Fibroblast of lung (primary cell): ENCODE results near the gene KRT76. TPM values are rescaled to one million over a fixed set of nuclear protein-coding genes. Genes with fewer than 3 reads are reported as not detected.

ENCODE experiments used
- DNase-seq, 2 donors: peaks; one replicate each; pipeline versions ENCODE4 v3.0.0 to v3.0.0-alpha.2; 2010; ENCODE audit warnings: low read depth in 2 of 2
- H2AFZ ChIP-seq: 2 replicates; pipeline ENCODE4 v1.5.1; 2012; ENCODE audit warnings: low read length, control low read depth, inconsistent platforms
- H3K27ac ChIP-seq: 2 replicates; pipeline ENCODE4 v1.5.1; 2011; ENCODE audit warnings: low read length, control low read depth; ENCODE audit not compliant: insufficient read depth
- H3K27me3 ChIP-seq: 2 replicates; pipeline ENCODE4 v1.5.1; 2011; ENCODE audit warnings: mild to moderate bottlenecking, low read length; ENCODE audit not compliant: control insufficient read depth, insufficient read depth
- H3K36me3 ChIP-seq: 2 replicates; pipeline ENCODE4 v1.5.1; 2011; ENCODE audit warnings: low read length; ENCODE audit not compliant: control insufficient read depth, insufficient read depth
- H3K4me1 ChIP-seq: 2 replicates; pipeline ENCODE4 v1.5.1; 2011; ENCODE audit warnings: low read length; ENCODE audit not compliant: control insufficient read depth, insufficient read depth; ENCODE audit errors: extremely low read depth
- H3K4me2 ChIP-seq: 2 replicates; pipeline ENCODE4 v1.5.1; 2011; ENCODE audit warnings: low read length, control low read depth; ENCODE audit not compliant: insufficient read depth; ENCODE audit errors: extremely low read depth
- H3K4me3 ChIP-seq, 4 experiments: fragments of 200-600 bp in 1 of 4; sonication (generic) in 1 of 4; replicated peaks in 1 of 4; 2 replicates each; pipeline ENCODE4 v1.5.1; 2011 to 2016; ENCODE audit warnings: low read length in 4 of 4, low read depth in 3 of 4, mild to moderate bottlenecking in 3 of 4, control low read depth in 2 of 4, inconsistent platforms in 1 of 4, mixed read lengths in 1 of 4; ENCODE audit not compliant: insufficient read depth in 1 of 4; ENCODE audit errors: control extremely low read depth in 1 of 4
- H3K79me2 ChIP-seq: 2 replicates; pipeline ENCODE4 v1.5.1; 2012; ENCODE audit warnings: mild to moderate bottlenecking, low read length, inconsistent platforms; ENCODE audit not compliant: control insufficient read depth, insufficient read depth
- H3K9ac ChIP-seq: 2 replicates; pipeline ENCODE4 v1.5.1; 2011; ENCODE audit warnings: mild to moderate bottlenecking, low read length, control low read depth; ENCODE audit not compliant: insufficient read depth
- H3K9me3 ChIP-seq: 2 replicates; pipeline ENCODE4 v1.5.1; 2012; ENCODE audit warnings: low read depth, low read length; ENCODE audit not compliant: control insufficient read depth, insufficient read depth
- H4K20me1 ChIP-seq: 2 replicates; pipeline ENCODE4 v1.5.1; 2011; ENCODE audit warnings: low read length; ENCODE audit not compliant: control insufficient read depth, insufficient read depth; ENCODE audit errors: extremely low read depth
- EZH2 ChIP-seq: IDR thresholded peaks from 2 replicates; pipeline ENCODE4 v1.5.1; 2012; ENCODE audit warnings: low read length, control low read depth, mild to moderate bottlenecking; ENCODE audit errors: missing control alignments
- polyA plus RNA-seq, 2 donors: library from polyadenylated mRNA; depleted of rRNA in 1 of 2; stranded (reverse) in 1 of 2; unstranded in 1 of 2; fragments of >200 nt; gene quantifications; 2 replicates each; pipeline ENCODE4 v1.2.1, GENCODE V29; 2011 to 2012; ENCODE audit warnings: missing spikeins in 1 of 2
- total RNA-seq: library from RNA; depleted of rRNA; stranded (reverse); fragments of >200 nt; gene quantifications from 2 replicates; pipeline ENCODE4 v1.2.1, GENCODE V29; 2014
- TF ChIP-seq, protein P1 (sequence below), 2 donors: IDR thresholded peaks in 1 of 2; conservative IDR thresholded peaks in 1 of 2; 1 replicate in 1 of 2; 2 replicates in 1 of 2; pipeline ENCODE4 v1.5.1; 2011 to 2012; ENCODE audit warnings: low read length in 2 of 2, control low read depth in 1 of 2, inconsistent platforms in 1 of 2, low read depth in 1 of 2, mild to moderate bottlenecking in 1 of 2

Gene KRT76
- total and polyA plus RNA-seq, 2 donors (not counting 1 experiment from before 2014, with no cell fraction given), result not detected

DNA sequence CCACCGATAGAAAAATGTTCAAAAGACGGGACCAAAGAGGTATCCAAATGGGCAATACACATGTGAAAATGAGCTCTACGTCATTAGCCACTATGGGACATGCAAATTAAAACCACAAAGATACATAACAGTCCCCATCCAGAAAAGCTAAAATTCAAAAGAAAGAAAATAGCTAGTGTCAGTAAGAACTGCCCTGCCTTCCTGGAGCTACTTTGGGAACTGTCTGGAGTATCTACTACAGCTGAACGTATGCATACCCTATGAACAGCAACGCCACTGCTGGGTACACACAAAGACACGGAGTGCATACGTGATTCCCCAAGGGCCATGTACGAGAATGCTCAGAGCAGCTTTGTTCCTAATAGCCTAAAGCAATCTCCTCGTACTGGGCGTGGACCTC is 48.0 kb downstream of the KRT76 start:
- TF ChIP-seq EZH2, result no peak
- TF ChIP-seq, protein P1, sequence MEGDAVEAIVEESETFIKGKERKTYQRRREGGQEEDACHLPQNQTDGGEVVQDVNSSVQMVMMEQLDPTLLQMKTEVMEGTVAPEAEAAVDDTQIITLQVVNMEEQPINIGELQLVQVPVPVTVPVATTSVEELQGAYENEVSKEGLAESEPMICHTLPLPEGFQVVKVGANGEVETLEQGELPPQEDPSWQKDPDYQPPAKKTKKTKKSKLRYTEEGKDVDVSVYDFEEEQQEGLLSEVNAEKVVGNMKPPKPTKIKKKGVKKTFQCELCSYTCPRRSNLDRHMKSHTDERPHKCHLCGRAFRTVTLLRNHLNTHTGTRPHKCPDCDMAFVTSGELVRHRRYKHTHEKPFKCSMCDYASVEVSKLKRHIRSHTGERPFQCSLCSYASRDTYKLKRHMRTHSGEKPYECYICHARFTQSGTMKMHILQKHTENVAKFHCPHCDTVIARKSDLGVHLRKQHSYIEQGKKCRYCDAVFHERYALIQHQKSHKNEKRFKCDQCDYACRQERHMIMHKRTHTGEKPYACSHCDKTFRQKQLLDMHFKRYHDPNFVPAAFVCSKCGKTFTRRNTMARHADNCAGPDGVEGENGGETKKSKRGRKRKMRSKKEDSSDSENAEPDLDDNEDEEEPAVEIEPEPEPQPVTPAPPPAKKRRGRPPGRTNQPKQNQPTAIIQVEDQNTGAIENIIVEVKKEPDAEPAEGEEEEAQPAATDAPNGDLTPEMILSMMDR (conservative IDR thresholded peaks at IDR 0.05 in 1 of 2, IDR thresholded peaks at IDR 0.05 in 1 of 2; ENCODE audit: low read depth in 1 of 2, low read length in 2 of 2), result no peak
- Histone ChIP-seq H2AFZ (no peak overlapping the region), H4K20me1 (no peaks in the 10 kb centered on the region), H3K9ac (no peak overlapping the region), H3K4me2 (no peak overlapping the region), H3K36me3 (no peaks in the 10 kb centered on the region), H3K4me1 (no peaks in the 10 kb centered on the region), H3K27ac (no peak overlapping the region), H3K27me3 (no peaks in the 10 kb centered on the region), H3K4me3 (no peak overlapping the region), H3K9me3 (no peaks in the 10 kb centered on the region), H3K79me2 (no peaks in the 10 kb centered on the region)
- no peak for DNase-seq

DNA sequence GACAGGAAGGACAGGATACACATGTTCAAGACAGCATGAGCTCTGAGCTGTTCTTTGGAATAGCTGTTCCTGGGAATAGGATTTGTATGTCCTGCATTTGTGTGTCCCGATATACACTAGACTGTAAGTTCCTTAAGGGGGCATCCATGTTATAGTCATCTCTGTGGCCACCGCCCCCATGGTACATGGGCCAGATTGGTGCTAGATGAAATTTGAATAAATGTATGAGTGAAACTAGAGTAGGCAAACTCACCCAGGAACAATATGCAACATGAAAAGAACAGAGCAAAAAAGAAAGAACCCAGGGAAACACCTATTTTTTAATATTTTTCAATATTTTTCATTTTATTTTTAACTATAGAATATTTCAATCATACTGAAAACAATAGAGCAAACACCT is 48.8 kb downstream of the KRT76 start:
- no peak overlapping the region for H3K9ac ChIP-seq
- no peak overlapping the region for H2AFZ ChIP-seq
- H3K4me3 ChIP-seq, result no peak overlapping the region
- no peaks in the 10 kb centered on the region for H3K36me3 ChIP-seq
- no peaks in the 10 kb centered on the region for H3K4me1 ChIP-seq
- H3K27me3 ChIP-seq, result no peaks in the 10 kb centered on the region
- no peaks in the 10 kb centered on the region for H4K20me1 ChIP-seq
- H3K27ac ChIP-seq, result no peak overlapping the region
- no peak overlapping the region for H3K4me2 ChIP-seq
- no peaks in the 10 kb centered on the region for H3K9me3 ChIP-seq
- no peak for TF ChIP-seq EZH2
- TF ChIP-seq, protein P1 (conservative IDR thresholded peaks at IDR 0.05 in 1 of 2, IDR thresholded peaks at IDR 0.05 in 1 of 2; ENCODE audit: low read depth in 1 of 2, low read length in 2 of 2), result no peak
- no peak for DNase-seq
- H3K79me2 ChIP-seq, result no peaks in the 10 kb centered on the region

DNA sequence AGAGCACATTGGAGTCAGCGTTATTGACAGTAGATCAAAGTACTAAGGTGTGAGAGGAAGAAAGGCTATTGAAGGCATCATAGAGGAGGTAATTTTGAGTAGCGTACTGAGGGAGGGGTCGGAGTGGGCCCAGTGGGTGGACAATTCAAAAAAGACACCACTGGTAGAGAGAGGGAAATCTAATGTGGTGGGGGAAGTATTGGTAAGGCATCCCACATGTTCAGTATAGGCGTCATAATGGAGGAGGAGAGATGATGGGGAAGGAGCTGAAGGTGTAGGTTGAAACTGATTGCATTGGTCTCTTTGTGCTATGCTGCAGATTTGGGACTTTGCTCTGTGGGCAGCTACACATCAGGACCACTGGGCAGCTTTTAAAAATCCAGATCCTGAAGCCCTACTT is 50.1 kb downstream of the KRT76 start:
- H3K27me3 ChIP-seq, result no peaks in the 10 kb centered on the region
- H3K4me1 ChIP-seq, result no peaks in the 10 kb centered on the region
- H3K9ac ChIP-seq, result no peak overlapping the region
- no peaks in the 10 kb centered on the region for H4K20me1 ChIP-seq
- no peaks in the 10 kb centered on the region for H3K9me3 ChIP-seq
- TF ChIP-seq EZH2, result no peak
- TF ChIP-seq, protein P1 (conservative IDR thresholded peaks at IDR 0.05 in 1 of 2, IDR thresholded peaks at IDR 0.05 in 1 of 2; ENCODE audit: low read depth in 1 of 2, low read length in 2 of 2), result no peak
- DNase-seq, result no peak
- no peaks in the 10 kb centered on the region for H3K79me2 ChIP-seq
- H3K27ac ChIP-seq, result no peak overlapping the region
- no peak overlapping the region for H2AFZ ChIP-seq
- H3K36me3 ChIP-seq, result no peaks in the 10 kb centered on the region
- no peak overlapping the region for H3K4me3 ChIP-seq
- no peak overlapping the region for H3K4me2 ChIP-seq
